Mesendoderm (in vitro differentiated cells): ENCODE data around the gene MARK1.

Experiments used
- DNase-seq: peaks from one replicate; pipeline ENCODE4 v3.0.0; 2013
- H2AK5ac ChIP-seq: 2 replicates; pipeline ENCODE4 v1.6.1; 2013; ENCODE audit warnings: low read length, inconsistent platforms
- H2BK120ac ChIP-seq: 2 replicates; pipeline ENCODE4 v1.6.1; 2013; ENCODE audit warnings: low read depth, mild to moderate bottlenecking, low read length, moderate library complexity, mixed read lengths
- H2BK15ac ChIP-seq: replicated peaks from 2 replicates; pipeline ENCODE4 v1.6.1; 2013; ENCODE audit warnings: low read depth, mild to moderate bottlenecking, moderate library complexity
- H2BK5ac ChIP-seq: 2 replicates; pipeline ENCODE4 v1.6.1; 2013; ENCODE audit warnings: low read length, inconsistent platforms
- H3K18ac ChIP-seq: 2 replicates; pipeline ENCODE4 v1.6.1; 2013; ENCODE audit warnings: mild to moderate bottlenecking, low read length, mixed read lengths
- H3K23ac ChIP-seq: one replicate; pipeline ENCODE4 v1.6.1; 2013; ENCODE audit warnings: low read length
- H3K27ac ChIP-seq: 2 replicates; pipeline ENCODE4 v1.5.1; 2013; ENCODE audit warnings: low read depth, mild to moderate bottlenecking, inconsistent platforms, low read length, moderate library complexity
- H3K27me3 ChIP-seq: 2 replicates; pipeline ENCODE4 v1.6.1; 2013; ENCODE audit warnings: low read length, control low read depth, mild to moderate bottlenecking, inconsistent platforms; ENCODE audit not compliant: insufficient read depth, poor library complexity
- H3K36me3 ChIP-seq: 2 replicates; pipeline ENCODE4 v1.6.1; 2013; ENCODE audit warnings: low read length, inconsistent platforms; ENCODE audit not compliant: control insufficient read depth, insufficient read depth
- H3K4ac ChIP-seq: one replicate; pipeline ENCODE4 v1.6.1; 2013; ENCODE audit warnings: low read depth, mild to moderate bottlenecking, low read length, moderate library complexity
- H3K4me1 ChIP-seq: 2 replicates; pipeline ENCODE4 v1.6.1; 2013; ENCODE audit warnings: low read depth, low read length, inconsistent platforms; ENCODE audit not compliant: control insufficient read depth
- H3K4me2 ChIP-seq: 2 replicates; pipeline ENCODE4 v1.6.1; 2013; ENCODE audit warnings: low read length
- H3K4me3 ChIP-seq: 2 replicates; pipeline ENCODE4 v1.5.1; 2013; ENCODE audit warnings: mild to moderate bottlenecking, low read length
- H3K56ac ChIP-seq: one replicate; pipeline ENCODE4 v1.6.1; 2013; ENCODE audit warnings: low read length
- H3K79me1 ChIP-seq: 2 replicates; pipeline ENCODE4 v1.6.1; 2013; ENCODE audit warnings: low read length, inconsistent platforms
- H3K79me2 ChIP-seq: 2 replicates; pipeline ENCODE4 v1.6.1; 2013; ENCODE audit warnings: mild to moderate bottlenecking, low read length; ENCODE audit not compliant: control insufficient read depth, insufficient read depth
- H3K9ac ChIP-seq: 2 replicates; pipeline ENCODE4 v1.6.1; 2013; ENCODE audit warnings: low read length, inconsistent platforms
- H4K5ac ChIP-seq: one replicate; pipeline ENCODE4 v1.6.1; 2013; ENCODE audit warnings: low read length
- H4K8ac ChIP-seq: one replicate; pipeline ENCODE4 v1.6.1; 2013; ENCODE audit warnings: low read depth, mild to moderate bottlenecking, control low read depth, low read length, moderate library complexity
- WGBS: extraction: QIAGEN DNeasy Blood & Tissue Kit; methylation state at CpG from one replicate; pipeline ENCODE4 v1.1.7; 2013; ENCODE audit warnings: low lambda C conversion rate, missing lambda C conversion rate; ENCODE audit not compliant: insufficient coverage; ENCODE audit errors: extremely low coverage; 5-methylcytosine and 5-hydroxymethylcytosine counted together

Gene MARK1

GRCh38 chr1:220487297-220487820 lies 40.6 kb upstream of the MARK1 start:
- Histone ChIP-seq H3K36me3 (no peaks in the 10 kb centered on the region), H3K27me3 (no peaks in the 10 kb centered on the region), H3K4me3 (no peak overlapping the region), H3K4ac (peak overlapping the region; percentile 9), H3K4me2 (no peak overlapping the region), H3K9ac (no peak overlapping the region), H2BK120ac (no peak overlapping the region), H3K27ac (no peak overlapping the region), H4K8ac (no peak overlapping the region), H3K4me1 (no peaks in the 10 kb centered on the region), H3K23ac (no peak overlapping the region), H2BK15ac (no peak overlapping the region), H3K18ac (no peak overlapping the region), H3K56ac (no peak overlapping the region), H2AK5ac (no peak overlapping the region), H3K79me2 (no peaks in the 10 kb centered on the region), H3K79me1 (no peaks in the 10 kb centered on the region), H4K5ac (no peak overlapping the region), H2BK5ac (no peak overlapping the region)
- peak; percentile 80 for DNase-seq
- WGBS, result no CpG with 5 or more reads among the region's 5 CpGs

DNA sequence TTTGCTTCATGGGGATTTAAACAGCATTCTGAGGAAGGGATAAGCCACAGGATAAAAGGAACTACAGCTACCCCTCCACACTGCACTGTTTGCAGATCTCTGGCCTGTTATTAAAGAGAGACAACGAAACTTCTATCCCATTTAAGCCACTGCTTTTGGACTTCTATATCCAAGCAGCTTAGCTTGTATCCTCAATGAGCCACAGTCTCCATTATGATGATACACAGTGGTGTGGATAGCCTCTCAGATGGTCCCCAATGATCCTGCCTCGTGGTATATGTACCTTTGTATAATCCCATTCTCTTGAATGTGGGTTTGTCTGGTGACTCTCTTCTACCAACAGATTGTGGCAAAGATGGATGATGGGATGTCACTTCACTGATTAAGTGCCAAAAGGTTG lies 36.0 kb upstream of the MARK1 start:
- no peak overlapping the region for H2BK5ac ChIP-seq
- H3K79me2 ChIP-seq, result no peaks in the 10 kb centered on the region
- H3K18ac ChIP-seq, result no peak overlapping the region
- H3K23ac ChIP-seq, result no peak overlapping the region
- no peaks in the 10 kb centered on the region for H3K36me3 ChIP-seq
- H3K4me1 ChIP-seq, result no peaks in the 10 kb centered on the region
- H3K4me3 ChIP-seq, result no peak overlapping the region
- no peak overlapping the region for H2AK5ac ChIP-seq
- no peak overlapping the region for H3K56ac ChIP-seq
- H2BK120ac ChIP-seq, result no peak overlapping the region
- no peak overlapping the region for H2BK15ac ChIP-seq
- H4K8ac ChIP-seq, result no peak overlapping the region
- no peak for DNase-seq
- no peaks in the 10 kb centered on the region for H3K79me1 ChIP-seq
- H3K27ac ChIP-seq, result no peak overlapping the region
- WGBS, result no CpG with 5 or more reads among the region's 2 CpGs
- H3K27me3 ChIP-seq, result no peaks in the 10 kb centered on the region
- H3K4me2 ChIP-seq, result no peak overlapping the region
- H3K4ac ChIP-seq, result no peak overlapping the region
- H3K9ac ChIP-seq, result no peak overlapping the region
- H4K5ac ChIP-seq, result no peak overlapping the region

- H3K27ac ChIP-seq, result no peak overlapping the region
- H3K36me3 ChIP-seq, result no peaks in the 10 kb centered on the region
- peaks cover 2% of the 10 kb centered on the region for H3K4me1 ChIP-seq
- no peak overlapping the region for H3K18ac ChIP-seq
- no CpG with 5 or more reads among the region's 5 CpGs for WGBS
- no peak overlapping the region for H3K4me2 ChIP-seq
- H3K79me1 ChIP-seq, result no peaks in the 10 kb centered on the region
- H4K5ac ChIP-seq, result no peak overlapping the region
- no peak overlapping the region for H3K4ac ChIP-seq
- no peak overlapping the region for H2BK5ac ChIP-seq
- no peak overlapping the region for H3K9ac ChIP-seq
- no peak overlapping the region for H2BK120ac ChIP-seq
- no peak overlapping the region for H3K23ac ChIP-seq
- H2BK15ac ChIP-seq, result no peak overlapping the region
- H3K56ac ChIP-seq, result no peak overlapping the region
- peak; percentile 27 for DNase-seq
- H2AK5ac ChIP-seq, result no peak overlapping the region
- H3K79me2 ChIP-seq, result no peaks in the 10 kb centered on the region
- no peak overlapping the region for H3K4me3 ChIP-seq
- no peak overlapping the region for H4K8ac ChIP-seq
- no peaks in the 10 kb centered on the region for H3K27me3 ChIP-seq
These were observed 30.6 kb upstream of the MARK1 start for GRCh38 chr1:220497220-220497947.

DNA sequence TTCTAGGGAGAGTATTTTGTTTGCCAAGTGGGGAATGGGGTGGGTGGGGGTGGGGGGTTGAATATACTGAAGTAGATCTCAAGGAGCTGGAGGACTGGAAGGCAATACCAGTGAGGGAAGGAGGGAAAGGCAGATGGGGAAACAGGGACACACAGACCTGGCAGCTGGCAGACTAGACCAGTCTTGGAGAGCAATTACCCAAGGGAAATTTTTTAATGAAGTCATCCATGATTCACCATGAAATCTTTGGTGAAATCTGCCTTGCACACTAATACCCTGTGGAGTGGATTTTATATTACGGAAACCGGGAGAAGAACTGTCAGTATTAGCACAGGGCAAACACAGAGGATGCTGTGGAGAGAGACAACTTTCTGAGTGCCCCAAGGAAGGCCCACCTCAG lies 29.7 kb upstream of the MARK1 start:
- peaks cover 2% of the 10 kb centered on the region for H3K4me1 ChIP-seq
- no peak overlapping the region for H2BK120ac ChIP-seq
- no peak overlapping the region for H3K23ac ChIP-seq
- no peak for DNase-seq
- no peak overlapping the region for H3K18ac ChIP-seq
- H4K8ac ChIP-seq, result no peak overlapping the region
- no peak overlapping the region for H2AK5ac ChIP-seq
- H3K79me1 ChIP-seq, result no peaks in the 10 kb centered on the region
- H2BK5ac ChIP-seq, result no peak overlapping the region
- H3K36me3 ChIP-seq, result no peaks in the 10 kb centered on the region
- H3K56ac ChIP-seq, result no peak overlapping the region
- no peak overlapping the region for H3K27ac ChIP-seq
- no peaks in the 10 kb centered on the region for H3K79me2 ChIP-seq
- H3K4ac ChIP-seq, result no peak overlapping the region
- no peaks in the 10 kb centered on the region for H3K27me3 ChIP-seq
- H3K4me2 ChIP-seq, result no peak overlapping the region
- H2BK15ac ChIP-seq, result no peak overlapping the region
- no peak overlapping the region for H3K9ac ChIP-seq
- H4K5ac ChIP-seq, result no peak overlapping the region
- no CpG with 5 or more reads among the region's 2 CpGs for WGBS
- H3K4me3 ChIP-seq, result no peak overlapping the region

GRCh38 chr1:220500372-220500771 lies 27.6 kb upstream of the MARK1 start:
- no peak overlapping the region for H3K23ac ChIP-seq
- no peak for DNase-seq
- no peak overlapping the region for H3K9ac ChIP-seq
- H4K5ac ChIP-seq, result no peak overlapping the region
- H3K56ac ChIP-seq, result no peak overlapping the region
- no peak overlapping the region for H3K27ac ChIP-seq
- H3K79me2 ChIP-seq, result no peaks in the 10 kb centered on the region
- no CpG with 5 or more reads among the region's 1 CpG for WGBS
- no peak overlapping the region for H2BK15ac ChIP-seq
- peaks cover 2% of the 10 kb centered on the region for H3K4me1 ChIP-seq
- H3K4me3 ChIP-seq, result no peak overlapping the region
- no peaks in the 10 kb centered on the region for H3K36me3 ChIP-seq
- H3K79me1 ChIP-seq, result no peaks in the 10 kb centered on the region
- H2BK120ac ChIP-seq, result no peak overlapping the region
- H3K18ac ChIP-seq, result no peak overlapping the region
- H3K4ac ChIP-seq, result no peak overlapping the region
- H3K27me3 ChIP-seq, result no peaks in the 10 kb centered on the region
- H2AK5ac ChIP-seq, result no peak overlapping the region
- H3K4me2 ChIP-seq, result no peak overlapping the region
- no peak overlapping the region for H4K8ac ChIP-seq
- no peak overlapping the region for H2BK5ac ChIP-seq

DNA sequence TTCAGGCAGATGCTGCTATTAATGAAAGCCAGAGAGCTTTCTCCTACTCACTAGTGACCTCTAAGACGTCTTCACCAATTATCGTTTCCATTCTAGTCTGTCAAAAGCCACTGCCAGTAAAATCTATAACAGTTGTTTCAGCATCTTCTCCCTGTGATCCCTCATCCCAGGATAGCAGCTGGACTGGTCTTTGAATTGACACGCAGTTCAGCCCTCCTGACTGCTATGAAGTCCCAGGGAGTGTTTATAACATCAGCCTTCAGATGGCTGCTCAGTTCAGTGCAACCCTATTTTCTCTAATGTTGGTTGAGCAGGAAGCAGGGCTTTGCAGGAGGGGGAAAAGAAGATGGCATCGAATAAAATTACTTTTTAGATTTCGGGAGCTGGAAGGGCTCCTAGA lies 23.6 kb upstream of the MARK1 start:
- H3K79me1 ChIP-seq, result no peaks in the 10 kb centered on the region
- WGBS, result no CpG with 5 or more reads among the region's 5 CpGs
- no peak overlapping the region for H3K27ac ChIP-seq
- H3K56ac ChIP-seq, result no peak overlapping the region
- no peak overlapping the region for H2BK120ac ChIP-seq
- no peak overlapping the region for H2AK5ac ChIP-seq
- H3K27me3 ChIP-seq, result no peaks in the 10 kb centered on the region
- no peak overlapping the region for H3K9ac ChIP-seq
- H2BK15ac ChIP-seq, result no peak overlapping the region
- no peak overlapping the region for H4K5ac ChIP-seq
- H3K4me1 ChIP-seq, result no peaks in the 10 kb centered on the region
- no peak for DNase-seq
- H3K4ac ChIP-seq, result no peak overlapping the region
- H2BK5ac ChIP-seq, result no peak overlapping the region
- no peak overlapping the region for H3K4me3 ChIP-seq
- H4K8ac ChIP-seq, result no peak overlapping the region
- H3K79me2 ChIP-seq, result no peaks in the 10 kb centered on the region
- no peaks in the 10 kb centered on the region for H3K36me3 ChIP-seq
- no peak overlapping the region for H3K4me2 ChIP-seq
- H3K18ac ChIP-seq, result no peak overlapping the region
- no peak overlapping the region for H3K23ac ChIP-seq
